H9 (cell line): Measurements from ENCODE around the gene USP6. TPM values are rescaled to one million over a fixed set of nuclear protein-coding genes. Genes with fewer than 3 reads are reported as not detected.

Experiments
- DNase-seq: peaks from one replicate; pipeline ENCODE4 v3.0.0-alpha.2; 2017
- H2AFZ ChIP-seq: one replicate; pipeline ENCODE4 v1.6.1; 2013; ENCODE audit warnings: mild to moderate bottlenecking, low read length, control low read depth, moderate library complexity
- H2AK5ac ChIP-seq: 2 replicates; pipeline ENCODE4 v1.6.1; 2013; ENCODE audit warnings: low read length, control low read depth, mixed read lengths; ENCODE audit not compliant: insufficient read length
- H2BK120ac ChIP-seq: one replicate; pipeline ENCODE4 v1.6.1; 2013; ENCODE audit warnings: low read depth, mild to moderate bottlenecking, low read length, control low read depth, inconsistent platforms; ENCODE audit not compliant: poor library complexity, severe bottlenecking
- H2BK12ac ChIP-seq: 2 replicates; pipeline ENCODE4 v1.6.1; 2013; ENCODE audit warnings: low read length, control low read depth, mixed read lengths, low read depth; ENCODE audit not compliant: insufficient read length
- H2BK15ac ChIP-seq: 2 replicates; pipeline ENCODE4 v1.6.1; 2013; ENCODE audit warnings: low read depth, low read length, control low read depth
- H2BK20ac ChIP-seq: one replicate; pipeline ENCODE4 v1.6.1; 2013; ENCODE audit warnings: low read depth, mild to moderate bottlenecking, low read length, control low read depth, inconsistent platforms; ENCODE audit not compliant: poor library complexity, severe bottlenecking
- H2BK5ac ChIP-seq: 2 replicates; pipeline ENCODE4 v1.6.1; 2013; ENCODE audit warnings: low read length, control low read depth, mixed read lengths; ENCODE audit not compliant: insufficient read length
- H3K14ac ChIP-seq: 2 replicates; pipeline ENCODE4 v1.6.1; 2013; ENCODE audit warnings: low read length, control low read depth; ENCODE audit not compliant: insufficient read depth
- H3K18ac ChIP-seq: 2 replicates; pipeline ENCODE4 v1.6.1; 2013; ENCODE audit warnings: low read depth, mild to moderate bottlenecking, mixed read lengths, low read length, control low read depth; ENCODE audit not compliant: insufficient read length
- H3K23ac ChIP-seq: 2 replicates; pipeline ENCODE4 v1.6.1; 2013; ENCODE audit warnings: low read length, control low read depth, mixed read lengths, low read depth; ENCODE audit not compliant: insufficient read length
- H3K23me2 ChIP-seq: 2 replicates; pipeline ENCODE4 v1.6.1; 2013; ENCODE audit warnings: low read depth, mild to moderate bottlenecking, mixed read lengths, low read length, control low read depth; ENCODE audit not compliant: insufficient read length, poor library complexity, severe bottlenecking
- H3K27ac ChIP-seq: 2 replicates; pipeline ENCODE4 v1.5.1; 2013; ENCODE audit warnings: low read length, control low read depth, mixed read lengths, low read depth; ENCODE audit not compliant: insufficient read length
- H3K27me3 ChIP-seq: 2 replicates; pipeline ENCODE4 v1.6.1; 2013; ENCODE audit warnings: low read length, control low read depth, inconsistent platforms; ENCODE audit not compliant: insufficient read depth
- H3K4ac ChIP-seq: 2 replicates; pipeline ENCODE4 v1.6.1; 2013; ENCODE audit warnings: low read depth, mild to moderate bottlenecking, control low read depth, inconsistent platforms, low read length, moderate library complexity
- H3K4me1 ChIP-seq: 2 replicates; pipeline ENCODE4 v1.6.1; 2013; ENCODE audit warnings: low read length, control low read depth, inconsistent platforms; ENCODE audit not compliant: insufficient read depth
- H3K4me2 ChIP-seq: 2 replicates; pipeline ENCODE4 v1.6.1; 2013; ENCODE audit warnings: low read length, control low read depth, mixed read lengths; ENCODE audit not compliant: insufficient read length, insufficient read depth
- H3K56ac ChIP-seq: 2 replicates; pipeline ENCODE4 v1.6.1; 2013; ENCODE audit warnings: low read depth, mild to moderate bottlenecking, mixed read lengths, low read length, control low read depth; ENCODE audit not compliant: insufficient read length
- H3K79me1 ChIP-seq: 2 replicates; pipeline ENCODE4 v1.6.1; 2013; ENCODE audit warnings: low read depth, mild to moderate bottlenecking, moderate library complexity, low read length, control low read depth, inconsistent platforms; ENCODE audit not compliant: insufficient read depth, poor library complexity, severe bottlenecking
- H3K79me2 ChIP-seq: 2 replicates; pipeline ENCODE4 v1.6.1; 2013; ENCODE audit warnings: low read length, control low read depth, inconsistent platforms; ENCODE audit not compliant: insufficient read depth
- H3K9ac ChIP-seq: 2 replicates; pipeline ENCODE4 v1.6.1; 2013; ENCODE audit warnings: low read length, control low read depth, mixed read lengths; ENCODE audit not compliant: insufficient read length; ENCODE audit errors: extremely low read depth
- H3K9me3 ChIP-seq: one replicate; pipeline ENCODE4 v1.6.1; 2013; ENCODE audit warnings: low read depth, low read length, inconsistent platforms; ENCODE audit not compliant: control insufficient read depth
- H3T11ph ChIP-seq: one replicate; pipeline ENCODE4 v1.6.1; 2013; ENCODE audit warnings: mild to moderate bottlenecking, low read length, control low read depth, inconsistent platforms
- H4K20me1 ChIP-seq: one replicate; pipeline ENCODE4 v1.6.1; 2013; ENCODE audit not compliant: control insufficient read depth, insufficient read length, insufficient read depth
- H4K5ac ChIP-seq: 2 replicates; pipeline ENCODE4 v1.6.1; 2013; ENCODE audit warnings: low read depth, mild to moderate bottlenecking, mixed read lengths, low read length, control low read depth; ENCODE audit not compliant: insufficient read length
- H4K8ac ChIP-seq: replicated peaks from 2 replicates; pipeline ENCODE4 v1.6.1; 2013; ENCODE audit warnings: low read length, control low read depth, mixed read lengths, low read depth; ENCODE audit not compliant: insufficient read length
- H4K91ac ChIP-seq: 2 replicates; pipeline ENCODE4 v1.6.1; 2013; ENCODE audit warnings: low read depth, mild to moderate bottlenecking, moderate library complexity, mixed read lengths, low read length, control low read depth; ENCODE audit not compliant: insufficient read length
- H3K27ac Mint-ChIP-seq, 3 experiments: 2 replicates in 2 of 3; 3 replicates in 1 of 3; pipeline ENCODE4 v1.8.0; 2020 to 2021; ENCODE audit warnings: mixed read lengths in 3 of 3, mild to moderate bottlenecking in 1 of 3, moderate library complexity in 1 of 3
- H3K27me3 Mint-ChIP-seq: 2 replicates; pipeline ENCODE4 v1.8.0; 2021; ENCODE audit warnings: low read depth, mild to moderate bottlenecking, moderate library complexity, mixed read lengths
- H3K36me3 Mint-ChIP-seq, 3 experiments: 2 replicates in 2 of 3; 3 replicates in 1 of 3; pipeline ENCODE4 v1.8.0; 2020 to 2021; ENCODE audit warnings: low read depth in 3 of 3, mixed read lengths in 3 of 3; ENCODE audit not compliant: insufficient read depth in 1 of 3
- H3K4me1 Mint-ChIP-seq, 2 experiments: 2 replicates each; pipeline ENCODE4 v1.8.0; 2020; ENCODE audit warnings: mixed read lengths in 2 of 2
- H3K4me3 Mint-ChIP-seq, 2 experiments: 2 replicates in 1 of 2; 3 replicates in 1 of 2; pipeline ENCODE4 v1.8.0; 2020 to 2021; ENCODE audit warnings: mild to moderate bottlenecking in 2 of 2, mixed read lengths in 2 of 2, moderate library complexity in 1 of 2
- H3K9me3 Mint-ChIP-seq, 2 experiments: 2 replicates in 1 of 2; 3 replicates in 1 of 2; pipeline ENCODE4 v1.8.0; 2020; ENCODE audit warnings: mild to moderate bottlenecking in 2 of 2, mixed read lengths in 2 of 2, moderate library complexity in 1 of 2
- WGBS: extraction: QIAGEN DNeasy Blood & Tissue Kit; methylation state at CpG from one replicate; pipeline ENCODE4 v1.1.7; 2013; ENCODE audit warnings: missing lambda C conversion rate, low lambda C conversion rate, mixed read lengths; ENCODE audit not compliant: insufficient read length; ENCODE audit errors: extremely low coverage; 5-methylcytosine and 5-hydroxymethylcytosine counted together
- total RNA-seq: library from RNA; stranded (reverse); gene quantifications from 2 replicates; pipeline ENCODE4 v1.2.1, GENCODE V29; 2021
- TF ChIP-seq, protein P1 (sequence below): fragments of 200-600 bp; sonication (generic); conservative IDR thresholded peaks from 3 replicates; pipeline ENCODE4 v1.8.0; 2021; ENCODE audit warnings: antibody characterized with exemption, mild to moderate bottlenecking

Gene USP6
- total RNA-seq, 1 experiment from 2014 or later = 0.17 TPM

DNA sequence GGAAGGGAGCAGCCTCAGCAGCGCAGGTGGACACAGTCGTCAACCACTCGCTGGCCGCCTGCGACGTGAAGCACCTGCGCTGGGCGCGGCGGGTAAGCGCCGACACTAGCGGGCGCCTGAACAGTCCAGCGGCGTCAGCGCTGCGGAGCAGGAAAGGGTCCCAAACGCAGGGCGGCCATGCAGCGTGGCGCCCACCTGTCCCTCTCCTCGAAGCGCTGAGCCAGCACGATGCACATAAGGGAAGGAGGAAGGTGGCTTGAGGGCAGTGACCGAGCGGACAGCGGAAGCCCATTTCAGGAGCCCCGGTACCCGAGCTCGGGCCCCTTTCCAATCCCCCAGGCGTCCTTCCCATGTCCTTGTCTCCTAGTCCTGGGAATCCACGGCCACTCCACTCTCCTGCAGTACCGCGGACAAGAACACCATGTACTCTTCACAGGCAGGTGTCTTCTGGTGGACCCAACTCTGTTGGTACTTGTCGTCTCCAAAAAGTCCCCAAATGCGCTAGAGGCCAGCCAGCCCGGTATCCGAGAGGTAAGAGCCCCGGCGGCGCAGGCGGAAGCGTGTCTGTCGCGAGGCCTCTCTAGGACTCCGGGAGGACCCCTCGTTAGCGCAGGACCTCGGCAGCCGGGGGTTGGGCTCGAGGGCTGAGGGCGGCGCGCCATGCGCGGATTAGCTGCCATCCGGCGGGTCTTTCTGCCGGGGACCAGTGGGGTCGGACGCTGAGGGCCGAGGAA is 18.6 kb upstream of the USP6 start:
- H3K27me3 Mint-ChIP-seq = peaks cover 65% of the 10 kb centered on the region
- no peaks in the 10 kb centered on the region for H3K79me2 ChIP-seq

More for the DNA sequence above, 18.6 kb upstream of the USP6 start:
- H4K91ac ChIP-seq = no peak overlapping the region
- peak overlapping the region; percentile 78 for H3K18ac ChIP-seq
- no peaks in the 10 kb centered on the region for H4K20me1 ChIP-seq
- H2BK20ac ChIP-seq = no peak overlapping the region
- H3K4ac ChIP-seq = no peak overlapping the region
- H4K5ac ChIP-seq = no peak overlapping the region
- Mint-ChIP-seq H3K4me3 (peak overlapping the region; percentile 82), H3K9me3 (peaks cover 48 to 53% of the 10 kb centered on the region in 2 experiments), H3K27ac (peak overlapping the region in 1 of 3 experiments; percentile 90; a peak in 1 of 7 replicates), H3K4me1 (peaks cover 2 to 3% of the 10 kb centered on the region in 2 experiments; a peak in 1 of 4 replicates), H3K36me3 (peaks cover 10 to 36% (median 24%) of the 10 kb centered on the region in 3 experiments)
- no peak overlapping the region for H3K56ac ChIP-seq
- H2AK5ac ChIP-seq = no peak overlapping the region
- H3T11ph ChIP-seq = no peak overlapping the region
- WGBS = no CpG with 5 or more reads among the region's 63 CpGs
- no peak overlapping the region for H4K8ac ChIP-seq
- H2BK15ac ChIP-seq = no peak overlapping the region
- peak overlapping the region; percentile 45 for H3K9ac ChIP-seq
- H3K79me1 ChIP-seq = no peaks in the 10 kb centered on the region
- peaks cover 33% of the 10 kb centered on the region for H3K9me3 ChIP-seq
- no peak overlapping the region for H2AFZ ChIP-seq
- no peak overlapping the region for H2BK120ac ChIP-seq
- H3K23ac ChIP-seq = no peak overlapping the region
- TF ChIP-seq, protein P1, sequence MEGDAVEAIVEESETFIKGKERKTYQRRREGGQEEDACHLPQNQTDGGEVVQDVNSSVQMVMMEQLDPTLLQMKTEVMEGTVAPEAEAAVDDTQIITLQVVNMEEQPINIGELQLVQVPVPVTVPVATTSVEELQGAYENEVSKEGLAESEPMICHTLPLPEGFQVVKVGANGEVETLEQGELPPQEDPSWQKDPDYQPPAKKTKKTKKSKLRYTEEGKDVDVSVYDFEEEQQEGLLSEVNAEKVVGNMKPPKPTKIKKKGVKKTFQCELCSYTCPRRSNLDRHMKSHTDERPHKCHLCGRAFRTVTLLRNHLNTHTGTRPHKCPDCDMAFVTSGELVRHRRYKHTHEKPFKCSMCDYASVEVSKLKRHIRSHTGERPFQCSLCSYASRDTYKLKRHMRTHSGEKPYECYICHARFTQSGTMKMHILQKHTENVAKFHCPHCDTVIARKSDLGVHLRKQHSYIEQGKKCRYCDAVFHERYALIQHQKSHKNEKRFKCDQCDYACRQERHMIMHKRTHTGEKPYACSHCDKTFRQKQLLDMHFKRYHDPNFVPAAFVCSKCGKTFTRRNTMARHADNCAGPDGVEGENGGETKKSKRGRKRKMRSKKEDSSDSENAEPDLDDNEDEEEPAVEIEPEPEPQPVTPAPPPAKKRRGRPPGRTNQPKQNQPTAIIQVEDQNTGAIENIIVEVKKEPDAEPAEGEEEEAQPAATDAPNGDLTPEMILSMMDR = no peak
- no peak overlapping the region for H3K14ac ChIP-seq
- no peak overlapping the region for H2BK12ac ChIP-seq
- no peak overlapping the region for H2BK5ac ChIP-seq
- no peaks in the 10 kb centered on the region for H3K4me1 ChIP-seq
- H3K27me3 ChIP-seq = no peaks in the 10 kb centered on the region
- H3K4me2 ChIP-seq = peak overlapping the region; percentile 65
- H3K27ac ChIP-seq = no peak overlapping the region
- H3K23me2 ChIP-seq = peaks cover 7% of the 10 kb centered on the region
- peak; percentile 97 for DNase-seq
